K562 (cell line): ENCODE results near the gene KCTD21.

Experiments
- ATF2 ChIP-seq: sonication (generic); formaldehyde crosslinking; IDR thresholded peaks from 2 replicates; pipeline ENCODE4 v1.8.1; 2022; ENCODE audit warnings: missing genetic modification reagents
- BCOR ChIP-seq: fragments of 450-650 bp; IDR thresholded peaks from 2 replicates; pipeline ENCODE4 v1.6.1; 2016
- CTCF ChIP-seq, 3 experiments: IDR thresholded peaks in 2 of 3; conservative IDR thresholded peaks in 1 of 3; 2 replicates each; pipeline ENCODE4 v1.5.1; 2011 to 2012; ENCODE audit warnings: low read length in 3 of 3, mild to moderate bottlenecking in 3 of 3, control low read depth in 2 of 3, improper control_type of control experiment in 1 of 3, inconsistent platforms in 1 of 3, low read depth in 1 of 3, mixed read lengths in 1 of 3, moderate library complexity in 1 of 3; ENCODE audit not compliant: insufficient read depth in 2 of 3
- MAFK ChIP-seq: IDR thresholded peaks from 2 replicates; pipeline ENCODE4 v1.6.1; 2011; ENCODE audit warnings: low read length, improper control_type of control experiment
- POLR2A ChIP-seq: fragments of 450-650 bp; conservative IDR thresholded peaks from 2 replicates; pipeline ENCODE4 v1.6.1; 2016

GRCh38 chr11:78171951-78172350 is 16.5 kb downstream of the KCTD21 start:
- TF ChIP-seq MAFK (no peak), BCOR (no peak), CTCF (IDR thresholded peaks at IDR 0.05 in 2 of 3, conservative IDR thresholded peaks at IDR 0.05 in 1 of 3; ENCODE audit: insufficient read depth in 2 of 3, low read depth in 1 of 3, low read length in 3 of 3) (no peak), POLR2A (no peak), ATF2 (CRISPR knock-in tag) (no peak)
